GM12878 (cell line): ENCODE measurements around the gene ATF7.

Experiments used
- ATF3 ChIP-seq: IDR thresholded peaks from 2 replicates; pipeline ENCODE4 v1.6.1; 2011; ENCODE audit warnings: low read depth, mild to moderate bottlenecking, low read length, moderate library complexity, borderline replicate concordance; ENCODE audit errors: extremely low read depth
- CTCF ChIP-seq, 3 experiments: IDR thresholded peaks in 2 of 3; conservative IDR thresholded peaks in 1 of 3; 2 replicates each; pipeline ENCODE4 v1.5.1; 2011; ENCODE audit warnings: low read depth in 3 of 3, low read length in 3 of 3, mild to moderate bottlenecking in 3 of 3, control low read depth in 2 of 3, moderate library complexity in 2 of 3, inconsistent platforms in 1 of 3, mixed read lengths in 1 of 3; ENCODE audit not compliant: control insufficient read depth in 2 of 3, insufficient read depth in 1 of 3; ENCODE audit errors: extremely low read depth in 1 of 3
- EP300 ChIP-seq, 2 experiments: fragments of 150-350 bp in 1 of 2; IDR thresholded peaks; 2 replicates each; pipeline ENCODE4 v1.6.1; 2011 to 2012; ENCODE audit warnings: low read depth in 2 of 2, low read length in 2 of 2, borderline replicate concordance in 1 of 2, improper control_type of control experiment in 1 of 2, inconsistent platforms in 1 of 2; ENCODE audit not compliant: control insufficient read depth in 1 of 2
- POLR2A ChIP-seq: IDR thresholded peaks from 2 replicates; pipeline ENCODE4 v1.6.1; 2011; ENCODE audit warnings: low read depth, mild to moderate bottlenecking, low read length
- POLR2AphosphoS2 ChIP-seq: IDR thresholded peaks from 2 replicates; pipeline ENCODE4 v1.6.1; 2011; ENCODE audit warnings: low read depth, mild to moderate bottlenecking, low read length, improper control_type of control experiment, moderate library complexity
- ZNF24 ChIP-seq: fragments of 450-650 bp; IDR thresholded peaks from 2 replicates; pipeline ENCODE4 v1.6.1; 2017; ENCODE audit warnings: antibody characterized with exemption, mild to moderate bottlenecking

GRCh38 chr12:53560351-53560750 is 65.8 kb downstream of the ATF7 start:
- TF ChIP-seq POLR2A = no peak
- TF ChIP-seq CTCF (IDR thresholded peaks at IDR 0.05 in 2 of 3, conservative IDR thresholded peaks at IDR 0.05 in 1 of 3; ENCODE audit: control insufficient read depth in 2 of 3, extremely low read depth in 1 of 3, insufficient read depth in 1 of 3, low read depth in 3 of 3, low read length in 3 of 3) = no peak
- no peak for TF ChIP-seq ZNF24
- TF ChIP-seq ATF3 = no peak
- no peak for TF ChIP-seq EP300 (IDR thresholded peaks at IDR 0.05; ENCODE audit: borderline replicate concordance in 1 of 2, control insufficient read depth in 1 of 2, low read depth in 2 of 2, low read length in 2 of 2)
- TF ChIP-seq POLR2AphosphoS2 = no peak
